H4 (cell line): ENCODE data around the gene HDAC10. TPM values are rescaled to one million over a fixed set of nuclear protein-coding genes. Genes with fewer than 3 reads are reported as not detected.
A peak's percentile ranks its signal among the peaks of the same experiment; 100 is the strongest.

Experiments
- DNase-seq: peaks from one replicate; pipeline ENCODE4 v3.0.0-alpha.2; 2015; ENCODE audit warnings: low spot score
- total RNA-seq: library from RNA; depleted of rRNA; stranded (reverse); fragments of >200 nt; shearing (Covaris generic); gene quantifications from 2 replicates; pipeline ENCODE4 v1.2.3, GENCODE V29; 2014

Gene HDAC10
- total RNA-seq, 1 experiment from 2014 or later = 5.9 TPM

GRCh38 chr22:50256258-50256862 is 5.3 kb upstream of the HDAC10 start:
- no peak for DNase-seq

- no peak for DNase-seq
These were observed 4.5 kb upstream of the HDAC10 start for GRCh38 chr22:50255607-50256006.

GRCh38 chr22:50255099-50255498 is 4.0 kb upstream of the HDAC10 start:
- DNase-seq = no peak

- DNase-seq = no peak
These were observed 2.9 kb upstream of the HDAC10 start for GRCh38 chr22:50253941-50254340.

- DNase-seq = no peak
These were observed 2.2 kb upstream of the HDAC10 start for GRCh38 chr22:50253046-50253915.

- DNase-seq = peak; percentile 58
These were observed 1.3 kb upstream of the HDAC10 start for GRCh38 chr22:50252082-50253045.

- no peak for DNase-seq
These were observed 514 bp upstream of the HDAC10 start for GRCh38 chr22:50251477-50252081.

- DNase-seq = no peak
These were observed 863 bp downstream of the HDAC10 start for GRCh38 chr22:50250249-50250554.

GRCh38 chr22:50249341-50250248 is 1.5 kb downstream of the HDAC10 start:
- no peak for DNase-seq

- DNase-seq = no peak
These were observed 2.6 kb downstream of the HDAC10 start for GRCh38 chr22:50248196-50249081.

- DNase-seq = no peak
These were observed 3.3 kb downstream of the HDAC10 start for GRCh38 chr22:50247748-50248147.

- no peak for DNase-seq
These were observed 4.6 kb downstream of the HDAC10 start for GRCh38 chr22:50246242-50247175.

- DNase-seq = no peak
These were observed 5.6 kb downstream of the HDAC10 start for GRCh38 chr22:50245214-50246072.

- DNase-seq = peak; percentile 90
These were observed 6.4 kb downstream of the HDAC10 start, which contains the start of gene TUBGCP6 for GRCh38 chr22:50244420-50245213. Gene TUBGCP6, minus strand, starts transcription at chr22:50245023. Its CDS starts 564 bp downstream, at chr22:50244459.

GRCh38 chr22:50243685-50244419 is 7.2 kb downstream of the HDAC10 start:
- DNase-seq = no peak

- DNase-seq = no peak
These were observed 8.6 kb downstream of the HDAC10 start for GRCh38 chr22:50242406-50242949.
